HL-60 (cell line): ENCODE measurements around the gene TSPAN2.

Source experiments
- CTCF ChIP-seq: IDR thresholded peaks from one replicate; pipeline ENCODE4 v1.5.1; 2011; ENCODE audit warnings: low read length, control low read depth, inconsistent platforms; ENCODE audit not compliant: insufficient read depth
- TF ChIP-seq, protein P1 (sequence below): IDR thresholded peaks from 2 replicates; pipeline ENCODE4 v1.6.1; 2012; ENCODE audit warnings: low read depth; ENCODE audit not compliant: insufficient replicate concordance

- TF ChIP-seq, protein P1, sequence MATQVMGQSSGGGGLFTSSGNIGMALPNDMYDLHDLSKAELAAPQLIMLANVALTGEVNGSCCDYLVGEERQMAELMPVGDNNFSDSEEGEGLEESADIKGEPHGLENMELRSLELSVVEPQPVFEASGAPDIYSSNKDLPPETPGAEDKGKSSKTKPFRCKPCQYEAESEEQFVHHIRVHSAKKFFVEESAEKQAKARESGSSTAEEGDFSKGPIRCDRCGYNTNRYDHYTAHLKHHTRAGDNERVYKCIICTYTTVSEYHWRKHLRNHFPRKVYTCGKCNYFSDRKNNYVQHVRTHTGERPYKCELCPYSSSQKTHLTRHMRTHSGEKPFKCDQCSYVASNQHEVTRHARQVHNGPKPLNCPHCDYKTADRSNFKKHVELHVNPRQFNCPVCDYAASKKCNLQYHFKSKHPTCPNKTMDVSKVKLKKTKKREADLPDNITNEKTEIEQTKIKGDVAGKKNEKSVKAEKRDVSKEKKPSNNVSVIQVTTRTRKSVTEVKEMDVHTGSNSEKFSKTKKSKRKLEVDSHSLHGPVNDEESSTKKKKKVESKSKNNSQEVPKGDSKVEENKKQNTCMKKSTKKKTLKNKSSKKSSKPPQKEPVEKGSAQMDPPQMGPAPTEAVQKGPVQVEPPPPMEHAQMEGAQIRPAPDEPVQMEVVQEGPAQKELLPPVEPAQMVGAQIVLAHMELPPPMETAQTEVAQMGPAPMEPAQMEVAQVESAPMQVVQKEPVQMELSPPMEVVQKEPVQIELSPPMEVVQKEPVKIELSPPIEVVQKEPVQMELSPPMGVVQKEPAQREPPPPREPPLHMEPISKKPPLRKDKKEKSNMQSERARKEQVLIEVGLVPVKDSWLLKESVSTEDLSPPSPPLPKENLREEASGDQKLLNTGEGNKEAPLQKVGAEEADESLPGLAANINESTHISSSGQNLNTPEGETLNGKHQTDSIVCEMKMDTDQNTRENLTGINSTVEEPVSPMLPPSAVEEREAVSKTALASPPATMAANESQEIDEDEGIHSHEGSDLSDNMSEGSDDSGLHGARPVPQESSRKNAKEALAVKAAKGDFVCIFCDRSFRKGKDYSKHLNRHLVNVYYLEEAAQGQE = no peak
- TF ChIP-seq CTCF = no peak
Observed at GRCh38 chr1:115073298-115074087, 15.8 kb downstream of the TSPAN2 start.
